NCI-H1436 treated with DMSO at 0.1 percent for 48 hours (cell line): ENCODE data around the gene LONP1.

Experiments
- DNase-seq: peaks from one replicate; lab custom pipeline; 2025; lab: John Stamatoyannopoulos, UW

The LONP1 gene

GRCh38 chr19:5645409-5645808 is 74.5 kb downstream of the LONP1 start:
- no peak for DNase-seq

DNA sequence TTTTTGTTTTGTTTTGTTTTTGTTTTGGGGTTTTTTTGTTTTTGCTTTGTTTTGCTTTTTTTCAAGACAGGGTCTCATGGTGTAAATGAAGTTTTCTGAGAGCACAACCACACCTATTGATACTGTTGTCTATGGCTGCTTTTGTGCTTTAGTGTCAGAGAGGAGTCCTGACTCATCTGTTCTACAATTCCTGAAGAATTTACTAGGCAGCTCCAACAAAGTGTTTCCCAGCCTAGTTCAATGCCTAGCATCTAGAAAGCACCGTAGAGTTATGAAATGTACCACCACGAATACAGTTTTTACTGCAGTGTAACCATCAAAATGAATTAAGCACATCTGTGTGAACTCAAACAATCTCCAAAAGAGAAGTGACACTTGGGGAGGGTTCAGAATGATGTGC is 75.9 kb downstream of the LONP1 start:
- DNase-seq = no peak

DNA sequence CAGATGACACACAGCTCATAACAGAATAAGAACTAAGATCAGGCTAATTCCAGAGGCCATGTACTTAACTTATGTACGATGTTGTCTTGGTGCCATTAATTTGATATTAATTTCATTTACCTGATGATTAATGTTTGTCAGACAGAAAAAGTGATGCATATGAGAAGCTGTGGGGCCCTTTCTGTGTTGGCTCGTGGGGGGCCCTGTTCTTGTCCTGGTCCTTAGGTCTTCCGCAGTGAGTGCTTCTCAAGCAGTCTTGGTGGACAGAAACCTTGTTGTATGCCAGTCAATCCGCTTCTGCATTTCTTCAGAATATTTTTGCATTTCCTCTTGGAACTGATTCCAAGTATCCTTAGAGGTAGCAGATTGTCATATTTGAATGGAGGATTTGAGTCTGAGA is 76.9 kb downstream of the LONP1 start:
- no peak for DNase-seq

DNA sequence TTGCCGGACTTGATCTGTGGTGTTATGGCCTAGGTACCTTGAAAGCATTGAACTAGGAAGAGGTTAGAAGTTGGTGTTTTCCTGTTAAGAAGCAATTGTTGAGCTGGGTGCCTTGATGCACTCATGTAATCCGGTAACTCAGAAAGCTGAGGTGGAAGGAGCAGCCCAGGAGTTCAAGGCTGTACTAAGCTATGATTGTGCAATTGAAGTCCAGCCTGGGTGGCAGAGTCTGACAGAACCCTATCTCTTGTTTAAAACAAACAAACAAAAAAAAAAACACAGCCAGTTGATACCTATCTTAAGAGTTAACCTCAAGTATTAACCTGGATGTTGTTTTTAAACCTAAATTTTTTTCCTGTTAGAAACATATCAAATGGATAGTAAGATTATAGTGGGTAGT is 77.7 kb downstream of the LONP1 start:
- DNase-seq = no peak
